ENCODE measurements around the gene TNFSF13.

TNFSF13 gene

GRCh38 chr17:7574176-7574953 is 15.8 kb downstream of the TNFSF13 start:
- in situ Hi-C loops (cut with HindIII; ENCODE audit: low sequenced_read_pairs): no loop called here

GRCh38 chr17:7575481-7575883 is 16.9 kb downstream of the TNFSF13 start:
- in situ Hi-C loops (cut with HindIII; ENCODE audit: low sequenced_read_pairs): no loop called here

- in situ Hi-C loops (cut with HindIII; ENCODE audit: low sequenced_read_pairs): no loop called here
Observed at GRCh38 chr17:7575959-7576358, 17.4 kb downstream of the TNFSF13 start.

GRCh38 chr17:7576432-7576937 is 17.9 kb downstream of the TNFSF13 start:
- in situ Hi-C loops (cut with HindIII; ENCODE audit: low sequenced_read_pairs): no loop called here

GRCh38 chr17:7577327-7578199 is 19.0 kb downstream of the TNFSF13 start:
- in situ Hi-C loops (cut with HindIII; ENCODE audit: low sequenced_read_pairs): no loop called here

GRCh38 chr17:7579001-7579833 is 20.7 kb downstream of the TNFSF13 start, which contains the start of gene CD68:
Gene CD68 (plus strand): TSS chr17:7579638. CDS start chr17:7579678, 40 bp downstream.
- in situ Hi-C loops (cut with HindIII; ENCODE audit: low sequenced_read_pairs): no loop called here

GRCh38 chr17:7579834-7580603 is 21.5 kb downstream of the TNFSF13 start:
- in situ Hi-C loops (cut with HindIII; ENCODE audit: low sequenced_read_pairs): no loop called here

GRCh38 chr17:7580604-7581575 is 22.3 kb downstream of the TNFSF13 start:
- in situ Hi-C loops (cut with HindIII; ENCODE audit: low sequenced_read_pairs): no loop called here

GRCh38 chr17:7582396-7583252 is 24.1 kb downstream of the TNFSF13 start:
- in situ Hi-C loops (cut with HindIII; ENCODE audit: low sequenced_read_pairs): no loop called here

- in situ Hi-C loops (cut with HindIII; ENCODE audit: low sequenced_read_pairs): no loop called here
Observed at GRCh38 chr17:7583253-7584109, 24.9 kb downstream of the TNFSF13 start, which contains the start of gene MPDU1. Gene MPDU1 (plus strand): TSS chr17:7583852. CDS start chr17:7583863, 11 bp downstream.

- in situ Hi-C loops (cut with HindIII; ENCODE audit: low sequenced_read_pairs): no loop called here
Observed at GRCh38 chr17:7586673-7587419, 28.3 kb downstream of the TNFSF13 start.

GRCh38 chr17:7587420-7588151 is 29.0 kb downstream of the TNFSF13 start:
- in situ Hi-C loops (cut with HindIII; ENCODE audit: low sequenced_read_pairs): no loop called here

- in situ Hi-C loops (cut with HindIII; ENCODE audit: low sequenced_read_pairs): no loop called here
Observed at GRCh38 chr17:7588553-7589203, 30.1 kb downstream of the TNFSF13 start.

GRCh38 chr17:7589204-7589868 is 30.8 kb downstream of the TNFSF13 start:
- in situ Hi-C loops (cut with HindIII; ENCODE audit: low sequenced_read_pairs): no loop called here

All from DLD1 (cell line).